Astrocyte (in vitro differentiated cells and primary cell): ENCODE results near the gene NEK2. TPM values are rescaled to one million over a fixed set of nuclear protein-coding genes. Genes with fewer than 3 reads are reported as not detected.
A peak's percentile ranks its signal among the peaks of the same experiment; 100 is the strongest.

Source experiments
- DNase-seq: peaks from one replicate; pipeline ENCODE4 v3.0.0-alpha.2; 2010; ENCODE audit warnings: low read depth
- FAIRE-seq: peaks from 2 replicates; lab custom pipeline; 2011; peaks lifted over from hg19 to GRCh38; lab: Jason Lieb, UNC
- H2AFZ ChIP-seq: 2 replicates; pipeline ENCODE4 v1.6.0; 2012; ENCODE audit warnings: low read depth, low read length, inconsistent platforms
- H3K27ac ChIP-seq: 2 replicates; pipeline ENCODE4 v1.5.1; 2011; ENCODE audit warnings: low read depth, low read length, inconsistent platforms
- H3K27me3 ChIP-seq: 2 replicates; pipeline ENCODE4 v1.6.0; 2011; ENCODE audit warnings: low read length, inconsistent platforms; ENCODE audit not compliant: insufficient read depth
- H3K36me3 ChIP-seq: 2 replicates; pipeline ENCODE4 v1.5.1; 2011; ENCODE audit warnings: low read length, inconsistent platforms; ENCODE audit not compliant: insufficient read depth
- H3K4me1 ChIP-seq: 2 replicates; pipeline ENCODE4 v1.5.1; 2011; ENCODE audit warnings: low read length, inconsistent platforms; ENCODE audit not compliant: insufficient read depth
- H3K4me2 ChIP-seq: 2 replicates; pipeline ENCODE4 v1.6.0; 2012; ENCODE audit warnings: low read length, inconsistent platforms
- H3K4me3 ChIP-seq: 2 replicates; pipeline ENCODE4 v1.5.1; 2011; ENCODE audit warnings: low read depth, mild to moderate bottlenecking, low read length, inconsistent platforms; ENCODE audit not compliant: insufficient read depth
- H3K79me2 ChIP-seq: 2 replicates; pipeline ENCODE4 v1.6.0; 2012; ENCODE audit warnings: mild to moderate bottlenecking, low read length, inconsistent platforms; ENCODE audit not compliant: insufficient read depth
- H3K9ac ChIP-seq: 2 replicates; pipeline ENCODE4 v1.6.0; 2012; ENCODE audit warnings: mild to moderate bottlenecking, low read length, inconsistent platforms
- H3K9me3 ChIP-seq: 2 replicates; pipeline ENCODE4 v1.5.1; 2012; ENCODE audit warnings: low read depth, mild to moderate bottlenecking, low read length, inconsistent platforms; ENCODE audit not compliant: insufficient read depth
- H4K20me1 ChIP-seq: 2 replicates; pipeline ENCODE4 v1.6.0; 2012; ENCODE audit warnings: low read length, inconsistent platforms; ENCODE audit not compliant: insufficient read depth
- H3K27ac Mint-ChIP-seq: one replicate; pipeline ENCODE4 v1.8.0; 2021; ENCODE audit warnings: mild to moderate bottlenecking, mixed read lengths; ENCODE audit not compliant: unreplicated experiment
- H3K27me3 Mint-ChIP-seq: one replicate; pipeline ENCODE4 v1.8.0; 2021; ENCODE audit warnings: low read depth, mixed read lengths; ENCODE audit not compliant: unreplicated experiment
- H3K36me3 Mint-ChIP-seq: one replicate; pipeline ENCODE4 v1.8.0; 2021; ENCODE audit warnings: low read depth, mixed read lengths; ENCODE audit not compliant: unreplicated experiment
- H3K4me1 Mint-ChIP-seq: one replicate; pipeline ENCODE4 v1.8.0; 2021; ENCODE audit warnings: low read depth, mixed read lengths; ENCODE audit not compliant: unreplicated experiment
- H3K4me3 Mint-ChIP-seq: one replicate; pipeline ENCODE4 v1.8.0; 2021; ENCODE audit warnings: mild to moderate bottlenecking, moderate library complexity, mixed read lengths; ENCODE audit not compliant: unreplicated experiment
- H3K9me3 Mint-ChIP-seq: one replicate; pipeline ENCODE4 v1.8.0; 2021; ENCODE audit warnings: mild to moderate bottlenecking, mixed read lengths; ENCODE audit not compliant: unreplicated experiment
- CTCF ChIP-seq: IDR thresholded peaks from 2 replicates; pipeline ENCODE4 v1.5.1; 2011; ENCODE audit warnings: low read depth, mild to moderate bottlenecking, inconsistent platforms, low read length, moderate library complexity; ENCODE audit not compliant: insufficient read depth
- EZH2 ChIP-seq: IDR thresholded peaks from 2 replicates; pipeline ENCODE4 v1.6.1; 2012; ENCODE audit warnings: mild to moderate bottlenecking, low read length, inconsistent platforms; ENCODE audit not compliant: insufficient read depth
- total RNA-seq: library from RNA; stranded (reverse); gene quantifications from 2 replicates; pipeline ENCODE4 v1.2.1, GENCODE V29; 2021

Gene NEK2
- total RNA-seq, 1 donor from 2014 or later = 1.6 TPM

DNA sequence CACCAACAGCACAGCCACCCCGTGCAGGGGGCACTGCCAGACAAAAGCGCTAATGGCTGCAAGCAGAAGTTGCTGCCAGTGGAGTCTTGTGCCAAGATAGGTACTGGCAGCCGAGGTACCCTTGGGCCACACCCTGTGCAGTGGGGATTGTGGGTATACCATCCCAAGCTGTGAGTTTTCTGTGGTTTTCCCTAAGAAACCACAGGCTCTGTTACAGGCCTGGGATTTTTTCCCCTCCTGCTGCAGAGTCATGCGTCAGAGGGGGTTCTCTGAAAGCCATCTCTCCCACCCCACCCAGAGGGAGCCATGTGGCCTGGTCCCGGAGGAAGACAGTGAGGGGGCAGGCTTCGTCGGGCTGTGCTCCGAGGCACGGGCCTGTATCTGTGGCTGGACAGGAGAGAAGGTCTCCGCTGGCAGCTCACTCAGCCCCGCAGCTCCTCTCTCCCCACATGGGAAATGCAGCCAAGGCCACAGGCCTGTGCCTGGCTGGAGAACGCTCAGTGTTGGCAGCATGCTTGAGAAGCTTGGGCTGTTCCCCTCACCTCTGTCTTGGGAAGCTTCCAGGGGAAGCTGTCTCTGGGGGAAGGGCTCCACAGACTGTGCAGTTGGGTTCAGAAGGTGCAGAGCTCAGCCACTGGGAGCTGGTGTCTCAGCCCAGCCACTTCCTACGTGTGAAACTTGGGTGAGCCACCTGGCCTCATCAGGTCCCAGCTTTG lies 42.5 kb downstream of the NEK2 start:
- no peak for TF ChIP-seq EZH2
- TF ChIP-seq CTCF = no peak
- Mint-ChIP-seq H3K4me1 (peaks cover 19% of the 10 kb centered on the region), H3K27me3 (peaks cover 12% of the 10 kb centered on the region), H3K4me3 (peak overlapping the region; percentile 4), H3K9me3 (peaks cover 3% of the 10 kb centered on the region), H3K27ac (peak overlapping the region; percentile 59), H3K36me3 (no peaks in the 10 kb centered on the region)
- Histone ChIP-seq H2AFZ (peak overlapping the region; percentile 87), H3K4me3 (no peak overlapping the region), H3K79me2 (no peaks in the 10 kb centered on the region), H4K20me1 (no peaks in the 10 kb centered on the region), H3K4me1 (peaks cover 24% of the 10 kb centered on the region), H3K36me3 (no peaks in the 10 kb centered on the region), H3K27me3 (peaks cover 2% of the 10 kb centered on the region), H3K4me2 (peak overlapping the region; percentile 59), H3K9me3 (no peaks in the 10 kb centered on the region), H3K9ac (peak overlapping the region; percentile 68), H3K27ac (peak overlapping the region; percentile 77)
- DNase-seq (peak; percentile 97), FAIRE-seq (no peak)

DNA sequence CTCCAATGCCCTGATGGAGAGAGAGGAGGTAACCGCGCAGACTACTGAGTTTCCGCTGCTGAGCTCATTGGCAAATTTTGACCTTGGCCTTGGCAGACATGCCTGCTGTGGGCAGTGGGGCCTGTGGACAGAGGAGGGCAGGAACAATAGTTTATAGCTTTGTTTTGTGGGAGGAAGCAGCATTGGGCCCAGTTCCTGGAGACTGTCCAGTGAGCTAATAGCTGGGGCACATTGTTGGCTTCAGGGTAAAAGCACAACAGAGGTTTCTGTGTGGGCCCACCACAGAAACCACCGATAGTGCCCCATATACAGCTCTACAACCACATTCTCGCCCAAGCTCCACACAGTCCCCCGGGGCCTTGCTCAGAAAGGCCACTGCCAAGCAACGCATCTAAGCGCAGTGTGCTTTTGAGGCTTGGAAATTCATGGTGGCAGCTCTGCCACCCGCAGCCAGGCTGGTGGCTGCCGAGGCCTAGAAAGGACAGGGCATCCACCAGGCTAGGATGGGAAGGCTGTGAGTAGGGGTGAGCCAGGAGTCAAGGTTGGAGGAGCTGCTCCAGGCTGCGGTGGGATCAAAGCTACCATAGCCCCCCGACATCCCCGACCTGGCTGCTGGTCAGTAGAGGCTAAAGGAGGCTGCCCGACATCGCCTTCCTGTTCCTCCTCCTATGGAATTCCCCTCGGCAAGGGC lies 43.2 kb downstream of the NEK2 start:
- H3K9ac ChIP-seq = no peak overlapping the region
- Mint-ChIP-seq H3K4me3 (no peak overlapping the region), H3K9me3 (peaks cover 3% of the 10 kb centered on the region), H3K4me1 (peaks cover 20% of the 10 kb centered on the region), H3K27me3 (peaks cover 15% of the 10 kb centered on the region), H3K36me3 (no peaks in the 10 kb centered on the region), H3K27ac (peak overlapping the region; percentile 69)
- peaks cover 24% of the 10 kb centered on the region for H3K4me1 ChIP-seq
- no peaks in the 10 kb centered on the region for H3K79me2 ChIP-seq
- H3K36me3 ChIP-seq = no peaks in the 10 kb centered on the region
- H3K27me3 ChIP-seq = peaks cover 2% of the 10 kb centered on the region
- no peak overlapping the region for H3K4me3 ChIP-seq
- DNase-seq (peak; percentile 42), FAIRE-seq (no peak)
- H2AFZ ChIP-seq = peak overlapping the region; percentile 87
- H3K4me2 ChIP-seq = peak overlapping the region; percentile 59
- no peak overlapping the region for H3K27ac ChIP-seq
- no peak for TF ChIP-seq CTCF
- TF ChIP-seq EZH2 = no peak
- H4K20me1 ChIP-seq = no peaks in the 10 kb centered on the region
- no peaks in the 10 kb centered on the region for H3K9me3 ChIP-seq

GRCh38 chr1:211631168-211631567 lies 44.3 kb downstream of the NEK2 start:
- Histone ChIP-seq H3K36me3 (no peaks in the 10 kb centered on the region), H3K79me2 (no peaks in the 10 kb centered on the region), H3K4me2 (no peak overlapping the region), H3K27ac (no peak overlapping the region), H3K9ac (no peak overlapping the region), H3K9me3 (no peaks in the 10 kb centered on the region), H4K20me1 (no peaks in the 10 kb centered on the region), H3K27me3 (peaks cover 2% of the 10 kb centered on the region), H3K4me3 (no peak overlapping the region), H3K4me1 (peaks cover 24% of the 10 kb centered on the region), H2AFZ (no peak overlapping the region)
- Mint-ChIP-seq H3K9me3 (peaks cover 3% of the 10 kb centered on the region), H3K27me3 (peaks cover 17% of the 10 kb centered on the region), H3K27ac (no peak overlapping the region), H3K4me1 (peaks cover 20% of the 10 kb centered on the region), H3K36me3 (no peaks in the 10 kb centered on the region), H3K4me3 (no peak overlapping the region)
- no peak for DNase-seq
- TF ChIP-seq CTCF (no peak), EZH2 (no peak)
- FAIRE-seq = no peak
